T-helper 1 cell treated with Interleukin-12 subunit alpha and Interleukin-12 subunit beta and Interleukin-4 antibody, amounts not matched to agents 30 ng/mL and 1 ng/mL, for 36 hours (primary cell): Measurements from ENCODE around the gene NYNRIN. TPM values are rescaled to one million over a fixed set of nuclear protein-coding genes. Genes with fewer than 3 reads are reported as not detected.

Source experiments
- intact Hi-C: fragments of 100-400 bp; cut with micrococcal nuclease; formaldehyde crosslinking; loops from one replicate; pipeline ENCODE4 v1.15.1; 2024
- total RNA-seq: library from RNA; stranded (reverse); gene quantifications from 2 replicates; pipeline ENCODE4 v1.2.3, GENCODE V29; 2022

The NYNRIN gene
- total RNA-seq, 1 donor from 2014 or later, result 0.12 TPM

- intact Hi-C loops, result loop anchor here (1.0 to 5.0 kb wide), 2 partner anchors 244 to 337 kb away; partner anchors contain the start of gene PCK2
Measured at GRCh38 chr14:24429395-24430142, 30.8 kb downstream of the NYNRIN start, which contains the start of the genes CBLN3 and KHNYN. Gene CBLN3 (minus strand): TSS chr14:24429668. CDS start chr14:24429054, 614 bp downstream. Gene KHNYN (plus strand): TSS chr14:24429954. CDS start chr14:24430731, 777 bp downstream.

- intact Hi-C loops, result loop anchor here (1.0 to 5.0 kb wide), 2 partner anchors 243 to 338 kb away; partner anchors contain the start of gene PCK2
Measured at GRCh38 chr14:24430143-24430681, 31.4 kb downstream of the NYNRIN start.

GRCh38 chr14:24430682-24431568 lies 32.1 kb downstream of the NYNRIN start:
- intact Hi-C loops, result loop anchor here (1.0 to 5.0 kb wide), 15 partner anchors 11 to 339 kb away; partner anchors contain the start of genes CHMP4A, DHRS1, GMPR2 and NEDD8

- intact Hi-C loops, result loop anchor here (1.0 to 5.0 kb wide), 14 partner anchors 11 to 339 kb away; partner anchors contain the start of genes CHMP4A, DHRS1, GMPR2 and NEDD8
Measured at GRCh38 chr14:24431569-24432258, 32.9 kb downstream of the NYNRIN start.

- intact Hi-C loops, result loop anchor here (5.0 kb wide), 1 partner anchor 340 kb away; the partner anchor contains the start of gene PCK2
Measured at GRCh38 chr14:24432259-24433131, 33.7 kb downstream of the NYNRIN start.

GRCh38 chr14:24434036-24434435 lies 35.2 kb downstream of the NYNRIN start:
- intact Hi-C loops, result loop anchor here (5.0 kb wide), 1 partner anchor 342 kb away; the partner anchor contains the start of gene PCK2

- intact Hi-C loops, result loop anchor here (5.0 kb wide), 1 partner anchor 342 kb away; the partner anchor contains the start of gene PCK2
Measured at GRCh38 chr14:24434676-24435075, 35.9 kb downstream of the NYNRIN start.

- intact Hi-C loops, result no loop called here
Measured at GRCh38 chr14:24435192-24435810, 36.5 kb downstream of the NYNRIN start.

GRCh38 chr14:24435998-24436354 lies 37.2 kb downstream of the NYNRIN start:
- intact Hi-C loops, result loop anchor here (1.0 kb wide), 2 partner anchors 103 to 128 kb away; no protein-coding TSS in a partner anchor

- intact Hi-C loops, result loop anchor here (1.0 kb wide), 2 partner anchors 103 to 128 kb away; no protein-coding TSS in a partner anchor
Measured at GRCh38 chr14:24436355-24437019, 37.7 kb downstream of the NYNRIN start.

- intact Hi-C loops, result no loop called here
Measured at GRCh38 chr14:24437020-24437735, 38.4 kb downstream of the NYNRIN start.

GRCh38 chr14:24437736-24438067 lies 38.9 kb downstream of the NYNRIN start:
- intact Hi-C loops, result no loop called here

GRCh38 chr14:24438223-24439097 lies 39.7 kb downstream of the NYNRIN start:
- intact Hi-C loops, result no loop called here

- intact Hi-C loops, result no loop called here
Measured at GRCh38 chr14:24439257-24439656, 40.5 kb downstream of the NYNRIN start.

GRCh38 chr14:24439830-24440605 lies 41.2 kb downstream of the NYNRIN start:
- intact Hi-C loops, result loop anchor here (5.0 to 10.0 kb wide), 3 partner anchors 167 to 1345 kb away; partner anchors contain the start of genes ACIN1, C14orf119, GZMH and PABPN1
